IMR-90 (cell line): ENCODE measurements around the gene SLC2A6. TPM values are rescaled to one million over a fixed set of nuclear protein-coding genes. Genes with fewer than 3 reads are reported as not detected.

Experiments
- ATAC-seq: fragments of 200-7000 bp; cut with Tn5 transposase; 2 replicates; pipeline ENCODE4 v1.9.1; 2020; ENCODE audit warnings: low read depth, mild to moderate bottlenecking, moderate library complexity
- BruUV-seq: library from RNA; stranded (reverse); fragments of 400-500 nt; replicated peaks from 2 replicates; lab custom pipeline; 2021; lab: Mats Ljungman, UMichigan
- CTCF ChIA-PET: fragments of 300-600 bp; formaldehyde crosslinking; extraction: SDS; loops from one replicate; lab custom pipeline; 2021; ENCODE audit warnings: antibody characterized with exemption; lab: Yijun Ruan, JAX
- POLR2A ChIA-PET: fragments of 300-600 bp; sonication (Branson Sonifier 250); formaldehyde crosslinking; loops from one replicate; lab custom pipeline; 2022; ENCODE audit warnings: antibody characterized with exemption; ENCODE audit not compliant: unreplicated experiment; lab: Charles Lee
- DNase-seq: peaks from one replicate; pipeline ENCODE4 v3.0.0; 2013
- H2AFZ ChIP-seq: replicated peaks from 2 replicates; pipeline ENCODE3; 2013; ENCODE audit warnings: low read length, mild to moderate bottlenecking; ENCODE audit not compliant: poor library complexity
- H2AK5ac ChIP-seq: 2 replicates; pipeline ENCODE4 v1.6.1; 2013; ENCODE audit warnings: low read depth, low read length, inconsistent platforms
- H2AK9ac ChIP-seq: replicated peaks from 2 replicates; pipeline ENCODE3; 2013; ENCODE audit warnings: mild to moderate bottlenecking, low read depth, low read length, moderate library complexity; ENCODE audit not compliant: poor library complexity
- H2BK120ac ChIP-seq: 2 replicates; pipeline ENCODE4 v1.6.1; 2013; ENCODE audit warnings: low read depth, low read length, inconsistent platforms
- H2BK15ac ChIP-seq: 3 replicates; pipeline ENCODE4 v1.6.1; 2013; ENCODE audit warnings: low read depth, low read length, inconsistent platforms
- H2BK20ac ChIP-seq: 2 replicates; pipeline ENCODE4 v1.6.1; 2013; ENCODE audit warnings: low read depth, mild to moderate bottlenecking, inconsistent platforms, low read length, moderate library complexity
- H2BK5ac ChIP-seq: 2 replicates; pipeline ENCODE4 v1.6.1; 2013; ENCODE audit warnings: mild to moderate bottlenecking, low read depth, low read length, inconsistent platforms; ENCODE audit not compliant: poor library complexity, severe bottlenecking
- H3K14ac ChIP-seq: replicated peaks from 2 replicates; pipeline ENCODE4 v1.6.1; 2013; ENCODE audit warnings: low read depth, low read length, inconsistent platforms
- H3K18ac ChIP-seq: 2 replicates; pipeline ENCODE4 v1.6.1; 2013; ENCODE audit warnings: low read depth, low read length, control low read depth
- H3K23ac ChIP-seq: 2 replicates; pipeline ENCODE4 v1.6.1; 2013; ENCODE audit warnings: low read depth, low read length, inconsistent platforms
- H3K27ac ChIP-seq: 2 replicates; pipeline ENCODE4 v1.5.1; 2013; ENCODE audit warnings: mild to moderate bottlenecking, control low read depth, low read length; ENCODE audit not compliant: insufficient read depth
- H3K27me3 ChIP-seq: 2 replicates; pipeline ENCODE4 v1.6.1; 2013; ENCODE audit warnings: low read length; ENCODE audit not compliant: control insufficient read depth, insufficient read depth
- H3K36me3 ChIP-seq: 2 replicates; pipeline ENCODE4 v1.6.1; 2013; ENCODE audit warnings: low read length, mixed read lengths; ENCODE audit not compliant: control insufficient read depth, insufficient read depth
- H3K4ac ChIP-seq: 2 replicates; pipeline ENCODE4 v1.6.1; 2013; ENCODE audit warnings: low read depth, low read length, inconsistent platforms
- H3K4me1 ChIP-seq: 2 replicates; pipeline ENCODE4 v1.6.1; 2013; ENCODE audit warnings: low read length, mixed read lengths; ENCODE audit not compliant: control insufficient read depth, insufficient read depth
- H3K4me2 ChIP-seq: 2 replicates; pipeline ENCODE4 v1.6.1; 2013; ENCODE audit warnings: low read depth, mild to moderate bottlenecking, control low read depth, low read length, moderate library complexity
- H3K4me3 ChIP-seq: 2 replicates; pipeline ENCODE4 v1.5.1; 2013; ENCODE audit warnings: low read depth, mild to moderate bottlenecking, control low read depth, low read length, moderate library complexity; ENCODE audit not compliant: insufficient read depth
- H3K56ac ChIP-seq: 2 replicates; pipeline ENCODE4 v1.6.1; 2013; ENCODE audit warnings: low read length, inconsistent platforms; ENCODE audit not compliant: insufficient read depth; ENCODE audit errors: extremely low read depth
- H3K79me1 ChIP-seq, 2 experiments: 2 replicates each; pipeline ENCODE4 v1.6.1; 2013; ENCODE audit warnings: low read length in 2 of 2, inconsistent platforms in 1 of 2, low read depth in 1 of 2
- H3K9ac ChIP-seq: 2 replicates; pipeline ENCODE4 v1.6.1; 2013; ENCODE audit warnings: low read depth, low read length, control low read depth
- H3K9me1 ChIP-seq: 2 replicates; pipeline ENCODE4 v1.6.1; 2013; ENCODE audit warnings: low read length, inconsistent platforms; ENCODE audit not compliant: insufficient read depth
- H3K9me3 ChIP-seq: 2 replicates; pipeline ENCODE4 v1.6.1; 2013; ENCODE audit warnings: low read length; ENCODE audit not compliant: control insufficient read depth, insufficient read depth
- H4K20me1 ChIP-seq: 2 replicates; pipeline ENCODE4 v1.6.1; 2013; ENCODE audit warnings: low read length, inconsistent platforms; ENCODE audit not compliant: insufficient read depth
- H4K5ac ChIP-seq: 2 replicates; pipeline ENCODE4 v1.6.1; 2013; ENCODE audit warnings: mild to moderate bottlenecking, low read depth, low read length, control low read depth
- H4K8ac ChIP-seq, 2 experiments: 2 replicates each; pipeline ENCODE4 v1.6.1; 2013; ENCODE audit warnings: low read depth in 2 of 2, low read length in 2 of 2, control low read depth in 1 of 2, inconsistent platforms in 1 of 2
- H4K91ac ChIP-seq: 2 replicates; pipeline ENCODE4 v1.6.1; 2013; ENCODE audit warnings: low read depth, low read length, inconsistent platforms; ENCODE audit not compliant: insufficient read depth
- RAD21 ChIP-seq: IDR thresholded peaks from 2 replicates; pipeline ENCODE4 v1.6.1; 2012; ENCODE audit warnings: low read length, improper control_type of control experiment
- WGBS, 2 experiments: methylation state at CpG; one replicate each; pipeline versions ENCODE4 v1.1.5 to v1.1.7; 2013; ENCODE audit warnings: missing lambda C conversion rate in 2 of 2; ENCODE audit not compliant: insufficient read length in 1 of 2; ENCODE audit errors: extremely low coverage in 2 of 2; 5-methylcytosine and 5-hydroxymethylcytosine counted together
- dilution Hi-C: fragments of 300-500 bp; cut with HindIII; formaldehyde crosslinking; loops from one replicate; pipeline ENCODE4 v1.14.3; 2018; ENCODE audit warnings: low sequenced_read_pairs; ENCODE audit not compliant: unreplicated experiment
- in situ Hi-C: fragments of 300-500 bp; cut with MboI; formaldehyde crosslinking; loops from 3 replicates; pipeline ENCODE4 v1.14.3; 2019; ENCODE audit warnings: low sequenced_read_pairs, inconsistent platforms, mixed read lengths
- intact Hi-C: fragments of 100-400 bp; cut with micrococcal nuclease; formaldehyde crosslinking; loops from 2 replicates; pipeline ENCODE4 v1.10.0; 2022
- polyA plus RNA-seq, 3 experiments: library from polyadenylated mRNA; depleted of rRNA; stranded (reverse); fragments of >200 nt; gene quantifications; 2 replicates each; pipeline ENCODE4 v1.2.3, GENCODE V29; 2012; ENCODE audit warnings: low replicate concordance in 1 of 3
- total RNA-seq: library from RNA; depleted of rRNA; stranded (reverse); fragments of >200 nt; gene quantifications from 2 replicates; pipeline ENCODE4 v1.2.3, GENCODE V29; 2012

Gene SLC2A6
- total and polyA plus RNA-seq, 2 of the 4 experiments (the other 2 are of a cell fraction) = 2.9 to 8.5 TPM

GRCh38 chr9:133430244-133430643, 48.7 kb downstream of the SLC2A6 start:
- Histone ChIP-seq H2BK120ac (no peak overlapping the region), H3K79me1 (no peaks in the 10 kb centered on the region), H2AFZ (no peak overlapping the region), H2BK20ac (no peak overlapping the region), H3K27ac (no peak overlapping the region), H3K23ac (no peak overlapping the region), H4K8ac (no peak overlapping the region), H3K9me3 (no peaks in the 10 kb centered on the region), H3K4me3 (no peak overlapping the region), H3K9me1 (no peaks in the 10 kb centered on the region), H4K20me1 (no peaks in the 10 kb centered on the region), H2BK5ac (no peak overlapping the region), H3K14ac (no peak overlapping the region), H4K5ac (no peak overlapping the region), H3K56ac (no peak overlapping the region), H3K4ac (no peak overlapping the region), H2BK15ac (no peak overlapping the region), H3K4me2 (no peak overlapping the region), H2AK9ac (no peak overlapping the region), H3K9ac (no peak overlapping the region), H4K91ac (no peak overlapping the region), H3K27me3 (peaks cover 15% of the 10 kb centered on the region), H3K36me3 (peaks cover 4% of the 10 kb centered on the region; the same call in 1 of the 2 replicates), H2AK5ac (no peak overlapping the region), H3K4me1 (no peaks in the 10 kb centered on the region), H3K18ac (no peak overlapping the region)
- in situ Hi-C loops (no loop called here), intact Hi-C loops (no loop called here), dilution Hi-C loops (no loop called here)
- TF ChIP-seq RAD21 = no peak
- DNase-seq (no peak), ATAC-seq (no peak)
- BruUV-seq = no TSS peak
- POLR2A ChIA-PET = no interaction called here
- CTCF ChIA-PET = no interaction called here
- WGBS, 2 experiments = no CpG with 5 or more reads among the region's 1 CpG
